T47D (cell line): ENCODE results near the gene ST3GAL3.

Experiments used
- DNase-seq, 2 experiments: peaks; one replicate each; pipeline versions ENCODE4 v3.0.0 to v3.0.0-alpha.2; 2011 to 2012; ENCODE audit warnings: low read depth in 1 of 2, low spot score in 1 of 2
- JUND ChIP-seq: IDR thresholded peaks from 2 replicates; pipeline ENCODE4 v1.6.1; 2012; ENCODE audit warnings: low read depth
- in situ Hi-C: cut with HindIII; loops from 2 replicates; pipeline ENCODE4 v1.10.0; 2016; ENCODE audit warnings: low sequenced_read_pairs, low pct_unique_long_range_greater_than_20kb

ST3GAL3 gene

GRCh38 chr1:43804569-43804968, 97.2 kb downstream of the ST3GAL3 start:
- DNase-seq = no peak
- in situ Hi-C loops = no loop called here
- TF ChIP-seq JUND = no peak

- DNase-seq = no peak
- in situ Hi-C loops = no loop called here
These were observed 98.0 kb downstream of the ST3GAL3 start for GRCh38 chr1:43805340-43805739.

GRCh38 chr1:43806183-43806582, 98.8 kb downstream of the ST3GAL3 start:
- DNase-seq = no peak
- no peak for TF ChIP-seq JUND
- in situ Hi-C loops = no loop called here

More at GRCh38 chr1:43805340-43805739, 98.0 kb downstream of the ST3GAL3 start:
- no peak for TF ChIP-seq JUND

- in situ Hi-C loops = no loop called here
- DNase-seq = no peak
- no peak for TF ChIP-seq JUND
These were observed 101.8 kb downstream of the ST3GAL3 start for GRCh38 chr1:43809097-43809673.

- DNase-seq = no peak
- in situ Hi-C loops = no loop called here
- TF ChIP-seq JUND = no peak
These were observed 105.2 kb downstream of the ST3GAL3 start for GRCh38 chr1:43812579-43812978.

- in situ Hi-C loops = no loop called here
- no peak for TF ChIP-seq JUND
- no peak for DNase-seq
These were observed 107.1 kb downstream of the ST3GAL3 start for GRCh38 chr1:43814401-43814800.

GRCh38 chr1:43817304-43817939, 110.1 kb downstream of the ST3GAL3 start:
- in situ Hi-C loops = no loop called here
- TF ChIP-seq JUND = no peak
- DNase-seq = no peak

GRCh38 chr1:43818691-43819090, 111.4 kb downstream of the ST3GAL3 start:
- in situ Hi-C loops = no loop called here
- no peak for DNase-seq
- no peak for TF ChIP-seq JUND

GRCh38 chr1:43819357-43819756, 112.0 kb downstream of the ST3GAL3 start:
- no peak for TF ChIP-seq JUND
- in situ Hi-C loops = no loop called here
- DNase-seq = no peak

GRCh38 chr1:43821471-43821870, 114.1 kb downstream of the ST3GAL3 start:
- peak in 1 of 2 experiments; percentile 58 for DNase-seq
- TF ChIP-seq JUND = no peak
- in situ Hi-C loops = no loop called here

- in situ Hi-C loops = no loop called here
- DNase-seq = peak; percentile 8 to 83
- peak; percentile 44; the same call in 1 of the 2 replicates for TF ChIP-seq JUND
These were observed 114.8 kb downstream of the ST3GAL3 start for GRCh38 chr1:43822040-43822690.

GRCh38 chr1:43824795-43825194, 117.5 kb downstream of the ST3GAL3 start:
- no peak for TF ChIP-seq JUND
- DNase-seq = no peak
- in situ Hi-C loops = no loop called here

GRCh38 chr1:43828574-43828973, 121.2 kb downstream of the ST3GAL3 start:
- no peak for TF ChIP-seq JUND
- in situ Hi-C loops = no loop called here
- no peak for DNase-seq
